Measurements from ENCODE around the gene KRTAP10-1.

GRCh38 chr21:44521928-44522752 is 17.9 kb downstream of the KRTAP10-1 start:
- TF ChIP-seq, protein P1, sequence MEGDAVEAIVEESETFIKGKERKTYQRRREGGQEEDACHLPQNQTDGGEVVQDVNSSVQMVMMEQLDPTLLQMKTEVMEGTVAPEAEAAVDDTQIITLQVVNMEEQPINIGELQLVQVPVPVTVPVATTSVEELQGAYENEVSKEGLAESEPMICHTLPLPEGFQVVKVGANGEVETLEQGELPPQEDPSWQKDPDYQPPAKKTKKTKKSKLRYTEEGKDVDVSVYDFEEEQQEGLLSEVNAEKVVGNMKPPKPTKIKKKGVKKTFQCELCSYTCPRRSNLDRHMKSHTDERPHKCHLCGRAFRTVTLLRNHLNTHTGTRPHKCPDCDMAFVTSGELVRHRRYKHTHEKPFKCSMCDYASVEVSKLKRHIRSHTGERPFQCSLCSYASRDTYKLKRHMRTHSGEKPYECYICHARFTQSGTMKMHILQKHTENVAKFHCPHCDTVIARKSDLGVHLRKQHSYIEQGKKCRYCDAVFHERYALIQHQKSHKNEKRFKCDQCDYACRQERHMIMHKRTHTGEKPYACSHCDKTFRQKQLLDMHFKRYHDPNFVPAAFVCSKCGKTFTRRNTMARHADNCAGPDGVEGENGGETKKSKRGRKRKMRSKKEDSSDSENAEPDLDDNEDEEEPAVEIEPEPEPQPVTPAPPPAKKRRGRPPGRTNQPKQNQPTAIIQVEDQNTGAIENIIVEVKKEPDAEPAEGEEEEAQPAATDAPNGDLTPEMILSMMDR (optimal IDR thresholded peaks at IDR 0.05 in 1 of 3, IDR thresholded peaks at IDR 0.05 in 1 of 3, conservative IDR thresholded peaks at IDR 0.05 in 1 of 3; ENCODE audit: extremely low read depth in 1 of 3, insufficient read depth in 2 of 3, low read length in 3 of 3), result no peak
- no peak for TF ChIP-seq EZH2 (IDR thresholded peaks at IDR 0.05; ENCODE audit: low read length)
